ENCODE data around the gene MED26.
A peak's percentile ranks its signal among the peaks of the same experiment; 100 is the strongest.

DNA sequence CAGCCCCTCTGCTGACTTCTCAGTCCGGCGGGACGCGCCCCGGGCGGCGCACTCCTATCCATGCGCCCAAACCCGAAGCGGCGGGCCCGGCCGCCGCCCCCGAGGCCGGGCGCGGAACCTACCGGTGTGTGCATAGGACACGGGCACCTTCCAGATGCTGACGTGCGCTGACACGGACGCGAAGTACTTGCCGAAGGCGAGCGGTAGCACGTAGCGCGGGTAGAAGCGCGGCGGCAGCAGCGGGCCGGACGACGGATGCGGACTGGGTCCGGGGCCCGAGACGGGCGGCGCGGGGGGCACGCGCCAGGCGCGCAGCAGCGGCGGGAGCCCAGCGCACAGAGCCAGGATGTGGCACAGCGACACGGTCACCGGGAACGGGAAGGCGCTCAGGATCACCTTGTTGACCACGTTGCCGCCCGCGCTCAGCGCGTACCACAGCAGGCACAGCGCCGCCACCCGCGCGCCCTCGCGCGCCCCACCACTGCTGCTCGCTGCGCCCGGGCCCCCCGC, 56.1 kb downstream of the MED26 start:
- TF ChIP-seq, protein P1, sequence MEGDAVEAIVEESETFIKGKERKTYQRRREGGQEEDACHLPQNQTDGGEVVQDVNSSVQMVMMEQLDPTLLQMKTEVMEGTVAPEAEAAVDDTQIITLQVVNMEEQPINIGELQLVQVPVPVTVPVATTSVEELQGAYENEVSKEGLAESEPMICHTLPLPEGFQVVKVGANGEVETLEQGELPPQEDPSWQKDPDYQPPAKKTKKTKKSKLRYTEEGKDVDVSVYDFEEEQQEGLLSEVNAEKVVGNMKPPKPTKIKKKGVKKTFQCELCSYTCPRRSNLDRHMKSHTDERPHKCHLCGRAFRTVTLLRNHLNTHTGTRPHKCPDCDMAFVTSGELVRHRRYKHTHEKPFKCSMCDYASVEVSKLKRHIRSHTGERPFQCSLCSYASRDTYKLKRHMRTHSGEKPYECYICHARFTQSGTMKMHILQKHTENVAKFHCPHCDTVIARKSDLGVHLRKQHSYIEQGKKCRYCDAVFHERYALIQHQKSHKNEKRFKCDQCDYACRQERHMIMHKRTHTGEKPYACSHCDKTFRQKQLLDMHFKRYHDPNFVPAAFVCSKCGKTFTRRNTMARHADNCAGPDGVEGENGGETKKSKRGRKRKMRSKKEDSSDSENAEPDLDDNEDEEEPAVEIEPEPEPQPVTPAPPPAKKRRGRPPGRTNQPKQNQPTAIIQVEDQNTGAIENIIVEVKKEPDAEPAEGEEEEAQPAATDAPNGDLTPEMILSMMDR (IDR thresholded peaks at IDR 0.05) = peak in 1 of 12 donors; percentile 8
- no peak for TF ChIP-seq POLR2A (IDR thresholded peaks at IDR 0.05)

All from heart left ventricle (tissue), 13 donors.